Measurements from ENCODE around the gene LTBP1.
"Not testable (repeated sequence)": the region's sequence is repeated elsewhere in the genome, so short reads cannot be mapped to it uniquely, and the experiment has no call there.

The LTBP1 gene

GRCh38 chr2:32965523-32966171, 18.9 kb downstream of the LTBP1 start:
- DNase-seq (ENCODE audit: low spot score), result no peak

- DNase-seq (ENCODE audit: low spot score), result no peak
Measured at GRCh38 chr2:32969444-32970162, 22.9 kb downstream of the LTBP1 start.

GRCh38 chr2:32973772-32974171, 27.0 kb downstream of the LTBP1 start:
- DNase-seq (ENCODE audit: low spot score), result not testable (repeated sequence)

- no peak for DNase-seq (ENCODE audit: low spot score)
Measured at GRCh38 chr2:32976409-32977063, 29.8 kb downstream of the LTBP1 start.

GRCh38 chr2:32977228-32977758, 30.5 kb downstream of the LTBP1 start:
- DNase-seq (ENCODE audit: low spot score), result no peak

GRCh38 chr2:32981612-32982011, 34.9 kb downstream of the LTBP1 start:
- DNase-seq (ENCODE audit: low spot score), result no peak

- DNase-seq (ENCODE audit: low spot score), result not testable (repeated sequence)
Measured at GRCh38 chr2:32983193-32983924, 36.6 kb downstream of the LTBP1 start.

- DNase-seq (ENCODE audit: low spot score), result no peak
Measured at GRCh38 chr2:32986480-32986879, 39.7 kb downstream of the LTBP1 start.

GRCh38 chr2:32988525-32988924, 41.8 kb downstream of the LTBP1 start:
- DNase-seq (ENCODE audit: low spot score), result no peak

- no peak for DNase-seq (ENCODE audit: low spot score)
Measured at GRCh38 chr2:32990556-32990955, 43.8 kb downstream of the LTBP1 start.

- DNase-seq (ENCODE audit: low spot score), result no peak
Measured at GRCh38 chr2:32991091-32991845, 44.5 kb downstream of the LTBP1 start.

GRCh38 chr2:32993005-32993539, 46.3 kb downstream of the LTBP1 start:
- no peak for DNase-seq (ENCODE audit: low spot score)

GRCh38 chr2:32997705-32998104, 51.0 kb downstream of the LTBP1 start:
- no peak for DNase-seq (ENCODE audit: low spot score)

- no peak for DNase-seq (ENCODE audit: low spot score)
Measured at GRCh38 chr2:33000986-33001385, 54.2 kb downstream of the LTBP1 start.

GRCh38 chr2:33001823-33002222, 55.1 kb downstream of the LTBP1 start:
- DNase-seq (ENCODE audit: low spot score), result no peak

- DNase-seq (ENCODE audit: low spot score), result no peak
Measured at GRCh38 chr2:33002863-33003262, 56.1 kb downstream of the LTBP1 start.

- DNase-seq (ENCODE audit: low spot score), result no peak
Measured at GRCh38 chr2:33005057-33005456, 58.3 kb downstream of the LTBP1 start.

GRCh38 chr2:33008716-33009115, 62.0 kb downstream of the LTBP1 start:
- no peak for DNase-seq (ENCODE audit: low spot score)

- no peak for DNase-seq (ENCODE audit: low spot score)
Measured at GRCh38 chr2:33009249-33009648, 62.5 kb downstream of the LTBP1 start.

- DNase-seq (ENCODE audit: low spot score), result no peak
Measured at GRCh38 chr2:33011373-33011772, 64.6 kb downstream of the LTBP1 start.

- DNase-seq (ENCODE audit: low spot score), result no peak
Measured at GRCh38 chr2:33011941-33012340, 65.2 kb downstream of the LTBP1 start.
